Coronary artery (tissue), 2 donors: Measurements from ENCODE around the gene HOXA13.

Experiments used
- DNase-seq: peaks from one replicate; pipeline ENCODE4 v3.0.0-alpha.2; 2017; ENCODE audit warnings: low spot score
- H3K27ac ChIP-seq, 2 donors: fragments of 200-600 bp; sonication (generic); one replicate each; pipeline ENCODE4 v1.5.1; 2016 to 2019
- H3K4me3 ChIP-seq: fragments of 200-600 bp; sonication (generic); 2 replicates; pipeline ENCODE4 v1.5.1; 2016; ENCODE audit warnings: mild to moderate bottlenecking, moderate library complexity
- TF ChIP-seq, protein P1 (sequence below): fragments of 200-600 bp; sonication (generic); IDR thresholded peaks from one replicate; pipeline ENCODE4 v1.5.1; 2019; ENCODE audit warnings: antibody characterized with exemption

The HOXA13 gene

DNA sequence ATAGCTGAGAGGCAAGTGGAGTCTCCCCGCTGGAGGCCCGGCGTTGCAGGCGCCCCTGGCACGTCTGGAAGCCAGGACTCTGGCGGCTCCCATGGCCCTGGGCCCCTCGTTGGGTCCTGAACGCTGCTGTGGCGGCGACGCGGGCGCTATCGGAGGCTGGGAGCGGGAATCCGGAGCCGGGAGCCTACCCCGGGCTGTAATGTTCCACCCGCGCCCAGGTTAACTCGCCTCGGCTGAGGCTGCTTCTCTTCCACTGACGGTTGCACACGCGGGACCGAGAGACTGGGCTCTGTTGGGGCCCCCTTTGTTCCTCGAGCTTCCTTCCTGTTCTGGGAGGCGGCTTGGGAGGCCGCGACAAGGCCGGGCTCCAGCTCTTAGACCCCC lies 55.1 kb downstream of the HOXA13 start:
- DNase-seq, result peak; percentile 62
- peak overlapping the region; percentile 30 for H3K4me3 ChIP-seq
- no peak overlapping the region for H3K27ac ChIP-seq
- TF ChIP-seq, protein P1, sequence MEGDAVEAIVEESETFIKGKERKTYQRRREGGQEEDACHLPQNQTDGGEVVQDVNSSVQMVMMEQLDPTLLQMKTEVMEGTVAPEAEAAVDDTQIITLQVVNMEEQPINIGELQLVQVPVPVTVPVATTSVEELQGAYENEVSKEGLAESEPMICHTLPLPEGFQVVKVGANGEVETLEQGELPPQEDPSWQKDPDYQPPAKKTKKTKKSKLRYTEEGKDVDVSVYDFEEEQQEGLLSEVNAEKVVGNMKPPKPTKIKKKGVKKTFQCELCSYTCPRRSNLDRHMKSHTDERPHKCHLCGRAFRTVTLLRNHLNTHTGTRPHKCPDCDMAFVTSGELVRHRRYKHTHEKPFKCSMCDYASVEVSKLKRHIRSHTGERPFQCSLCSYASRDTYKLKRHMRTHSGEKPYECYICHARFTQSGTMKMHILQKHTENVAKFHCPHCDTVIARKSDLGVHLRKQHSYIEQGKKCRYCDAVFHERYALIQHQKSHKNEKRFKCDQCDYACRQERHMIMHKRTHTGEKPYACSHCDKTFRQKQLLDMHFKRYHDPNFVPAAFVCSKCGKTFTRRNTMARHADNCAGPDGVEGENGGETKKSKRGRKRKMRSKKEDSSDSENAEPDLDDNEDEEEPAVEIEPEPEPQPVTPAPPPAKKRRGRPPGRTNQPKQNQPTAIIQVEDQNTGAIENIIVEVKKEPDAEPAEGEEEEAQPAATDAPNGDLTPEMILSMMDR, result no peak
